Stimulated activated CD4-positive, alpha-beta T cell treated with anti-CD3 and anti-CD28 coated beads, Interleukin-4, amount 100 ng/mL, for 4 hours (primary cell): ENCODE measurements around the gene PTF1A.

ENCODE experiments used
- DNase-seq, 2 experiments: peaks; one replicate each; pipeline ENCODE4 v3.0.0-alpha.2; 2020

The PTF1A gene

GRCh38 chr10:23187155-23187554 is 5.0 kb upstream of the PTF1A start:
- DNase-seq: no peak

GRCh38 chr10:23189024-23189423 is 3.1 kb upstream of the PTF1A start:
- DNase-seq: no peak

GRCh38 chr10:23190872-23191763 is 994 bp upstream of the PTF1A start:
- DNase-seq: no peak

- DNase-seq: no peak
Observed at GRCh38 chr10:23192712-23193434, 761 bp downstream of the PTF1A start.

- DNase-seq: no peak
Observed at GRCh38 chr10:23193435-23194074, 1.4 kb downstream of the PTF1A start.

GRCh38 chr10:23194471-23194965 is 2.4 kb downstream of the PTF1A start:
- DNase-seq: no peak

- DNase-seq: no peak
Observed at GRCh38 chr10:23194966-23195845, 3.1 kb downstream of the PTF1A start.

GRCh38 chr10:23195846-23196600 is 3.9 kb downstream of the PTF1A start:
- no peak for DNase-seq

GRCh38 chr10:23196915-23197314 is 4.8 kb downstream of the PTF1A start:
- DNase-seq: no peak

GRCh38 chr10:23197416-23197861 is 5.3 kb downstream of the PTF1A start:
- no peak for DNase-seq

- no peak for DNase-seq
Observed at GRCh38 chr10:23198610-23198939, 6.5 kb downstream of the PTF1A start.

GRCh38 chr10:23198940-23199767 is 7.0 kb downstream of the PTF1A start:
- no peak for DNase-seq

GRCh38 chr10:23199768-23200511 is 7.8 kb downstream of the PTF1A start:
- DNase-seq: no peak

- no peak for DNase-seq
Observed at GRCh38 chr10:23200586-23200985, 8.5 kb downstream of the PTF1A start.

- DNase-seq: no peak
Observed at GRCh38 chr10:23200997-23201652, 9.0 kb downstream of the PTF1A start.

GRCh38 chr10:23201837-23202236 is 9.7 kb downstream of the PTF1A start:
- DNase-seq: no peak

- no peak for DNase-seq
Observed at GRCh38 chr10:23202779-23203178, 10.7 kb downstream of the PTF1A start.

GRCh38 chr10:23203369-23204325 is 11.5 kb downstream of the PTF1A start:
- DNase-seq: no peak
